Measurements from ENCODE around the gene CFDP1.

Gene CFDP1

DNA sequence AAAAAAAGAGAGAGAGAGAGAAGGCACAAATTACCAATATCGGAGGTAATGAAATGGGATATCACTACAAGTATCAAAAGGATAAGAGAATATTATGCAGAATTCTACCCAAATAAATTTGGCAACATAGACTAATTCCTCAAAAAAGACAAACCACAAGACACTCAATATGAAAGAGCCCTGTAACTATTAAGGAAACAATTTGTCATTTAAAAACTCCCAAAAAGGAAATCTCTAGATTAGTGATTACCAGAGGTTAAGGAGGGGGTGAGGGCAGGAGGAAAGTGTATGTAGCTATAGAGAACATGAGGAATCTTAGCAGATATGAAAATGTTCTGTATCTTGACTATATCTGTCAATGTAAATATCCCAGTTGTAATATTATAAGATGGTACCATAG, 54.0 kb downstream of the CFDP1 start:
- H3K4me3 Mint-ChIP-seq: peak overlapping the region; percentile 72

DNA sequence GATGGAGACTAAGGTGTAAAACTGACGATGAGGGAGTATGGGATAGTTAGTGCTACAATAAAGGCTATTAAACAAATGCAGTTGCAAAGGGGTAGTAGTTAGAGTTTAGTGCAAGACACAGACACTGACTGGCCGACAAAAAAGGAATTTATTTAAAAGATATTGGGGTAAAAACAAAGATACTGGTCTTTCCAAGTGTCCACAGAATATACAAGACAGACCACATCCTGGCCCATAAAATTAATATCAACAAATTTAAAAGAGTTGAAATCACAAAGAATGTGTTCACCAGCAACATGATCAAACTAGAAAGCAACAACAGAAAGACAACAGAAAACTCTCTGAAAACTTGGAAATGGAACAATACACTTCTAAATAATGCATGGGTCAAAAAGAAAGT, 54.7 kb downstream of the CFDP1 start:
- peaks cover 27% of the 10 kb centered on the region for H3K36me3 Mint-ChIP-seq
- no peak overlapping the region for H3K27ac Mint-ChIP-seq
- H3K27me3 Mint-ChIP-seq: no peaks in the 10 kb centered on the region
- H3K4me3 Mint-ChIP-seq: no peak overlapping the region
- H3K9me3 Mint-ChIP-seq (ENCODE audit: low read depth): no peaks in the 10 kb centered on the region
- H3K4me1 Mint-ChIP-seq (ENCODE audit: low read depth): peaks cover 45% of the 10 kb centered on the region

More for the DNA sequence above, 54.0 kb downstream of the CFDP1 start:
- Mint-ChIP-seq H3K27ac (peak overlapping the region; percentile 55), H3K27me3 (no peaks in the 10 kb centered on the region), H3K36me3 (peaks cover 27% of the 10 kb centered on the region), H3K4me1 (ENCODE audit: low read depth) (peaks cover 45% of the 10 kb centered on the region), H3K9me3 (ENCODE audit: low read depth) (no peaks in the 10 kb centered on the region)

DNA sequence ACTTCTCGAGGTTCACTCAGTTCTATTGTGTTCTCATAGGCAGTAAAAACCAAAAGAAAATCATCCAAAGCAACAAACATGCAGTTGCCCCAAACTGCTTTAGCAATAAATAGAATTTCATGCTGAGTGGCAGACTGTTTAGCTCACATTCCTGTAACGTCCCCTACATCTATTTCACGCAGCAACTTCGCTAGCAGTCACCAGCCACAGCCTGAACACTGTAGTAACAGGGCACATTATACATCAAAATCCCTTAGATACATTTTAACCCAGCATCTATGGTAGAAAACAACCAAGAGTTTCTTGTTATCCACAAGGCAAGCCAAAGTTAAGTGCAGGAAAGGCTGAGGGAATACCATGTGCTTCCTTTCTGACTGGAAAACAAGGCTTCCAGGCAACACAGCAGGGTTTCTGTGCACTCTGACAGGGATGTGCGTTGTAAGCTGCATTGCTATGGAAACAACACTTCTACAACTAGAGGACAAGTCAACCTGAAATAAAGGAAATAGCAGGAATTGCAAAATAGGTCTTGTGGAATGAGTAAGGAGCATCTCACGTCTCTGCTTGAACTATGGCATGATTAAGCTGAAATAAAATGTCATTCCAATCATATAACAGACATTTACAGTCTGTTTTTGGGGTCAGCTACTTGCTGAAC, 55.4 kb downstream of the CFDP1 start:
- Mint-ChIP-seq H3K4me3 (no peak overlapping the region), H3K27ac (no peak overlapping the region), H3K9me3 (ENCODE audit: low read depth) (no peaks in the 10 kb centered on the region), H3K27me3 (no peaks in the 10 kb centered on the region), H3K4me1 (ENCODE audit: low read depth) (peaks cover 45% of the 10 kb centered on the region), H3K36me3 (peaks cover 24% of the 10 kb centered on the region)

DNA sequence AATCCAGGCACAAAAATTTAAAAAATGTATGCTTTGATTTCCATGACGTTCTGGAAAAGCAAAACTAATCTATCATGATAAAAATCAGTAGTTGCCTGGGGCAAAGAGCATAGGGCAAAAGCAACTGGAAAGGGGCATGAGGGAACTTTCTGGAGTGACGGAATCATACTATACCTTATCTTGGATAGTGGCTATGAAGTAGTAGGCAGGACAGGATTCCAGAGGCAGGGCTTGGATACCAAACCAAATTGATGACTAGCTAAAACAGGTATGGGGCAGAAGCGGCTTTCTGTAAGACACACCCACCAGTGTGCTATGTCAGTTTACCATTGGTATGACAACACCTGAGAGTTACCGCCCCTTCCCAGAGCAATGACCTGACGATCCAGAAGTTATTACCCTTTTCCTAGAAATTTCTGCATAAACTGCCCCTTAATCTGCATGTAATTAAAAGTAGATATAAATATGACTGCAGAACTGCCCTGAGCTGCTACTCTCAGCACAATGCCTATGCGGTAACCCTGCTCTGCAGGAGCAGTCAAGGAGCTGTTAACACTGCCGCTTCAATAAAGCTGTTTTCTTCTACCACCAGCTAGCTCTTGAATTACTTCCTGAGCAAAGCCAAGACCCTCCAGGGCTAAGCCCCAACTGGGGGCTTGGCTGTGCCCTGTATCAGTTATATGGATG, 56.7 kb downstream of the CFDP1 start:
- no peak overlapping the region for H3K27ac Mint-ChIP-seq
- H3K36me3 Mint-ChIP-seq: peaks cover 27% of the 10 kb centered on the region
- no peaks in the 10 kb centered on the region for H3K9me3 Mint-ChIP-seq (ENCODE audit: low read depth)
- no peaks in the 10 kb centered on the region for H3K27me3 Mint-ChIP-seq
- H3K4me3 Mint-ChIP-seq: no peak overlapping the region
- peaks cover 36% of the 10 kb centered on the region for H3K4me1 Mint-ChIP-seq (ENCODE audit: low read depth)

DNA sequence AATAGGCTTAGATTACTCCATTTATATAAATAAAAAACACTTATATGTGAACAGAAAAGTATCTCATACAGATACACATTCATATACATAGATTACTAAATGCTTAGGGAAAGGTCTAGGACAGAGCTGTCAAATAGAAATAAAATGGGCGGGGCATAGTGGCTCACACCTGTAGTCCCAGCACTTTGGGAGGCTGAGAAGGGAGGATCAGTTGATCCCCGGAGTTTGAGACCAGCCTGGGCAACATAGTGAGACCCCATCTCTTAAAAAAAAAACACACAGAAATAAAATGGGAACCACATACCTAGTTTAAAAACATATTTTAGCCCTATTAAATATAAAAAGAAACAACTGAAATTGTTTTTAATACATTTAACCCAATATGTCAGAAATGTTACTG, 58.9 kb downstream of the CFDP1 start:
- Mint-ChIP-seq H3K27ac (no peak overlapping the region), H3K4me1 (ENCODE audit: low read depth) (peaks cover 15% of the 10 kb centered on the region), H3K27me3 (no peaks in the 10 kb centered on the region), H3K9me3 (ENCODE audit: low read depth) (no peaks in the 10 kb centered on the region), H3K36me3 (peaks cover 25% of the 10 kb centered on the region), H3K4me3 (no peak overlapping the region)

DNA sequence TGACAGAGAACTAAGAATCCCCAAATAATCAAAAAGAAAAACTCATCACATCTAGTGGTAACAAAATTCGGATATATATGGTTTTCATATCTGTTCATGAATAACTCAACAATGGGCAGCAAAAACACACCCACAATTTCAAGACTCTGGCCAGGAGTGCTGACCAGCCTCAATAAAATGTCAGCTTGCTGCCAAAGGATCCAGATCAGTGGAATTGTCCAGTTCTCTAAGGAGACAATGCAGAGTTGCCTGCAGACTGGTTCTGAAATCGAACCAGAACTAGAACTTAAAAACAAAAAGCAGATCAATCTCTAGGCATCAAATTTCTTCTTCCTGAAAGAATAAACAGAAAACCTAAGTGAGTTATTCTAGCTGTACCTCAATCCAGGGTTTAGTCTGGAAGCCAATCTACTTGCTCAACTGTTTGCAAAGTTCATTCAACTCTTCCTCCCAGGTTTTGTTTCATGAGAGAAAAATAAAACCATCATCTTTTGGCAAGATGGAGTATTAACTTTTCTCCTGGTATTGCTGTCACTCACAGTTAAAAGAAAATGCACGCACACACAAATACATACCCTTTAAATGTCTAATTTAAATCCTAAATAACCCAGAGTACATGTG, 61.0 kb downstream of the CFDP1 start:
- Mint-ChIP-seq H3K4me1 (ENCODE audit: low read depth) (peaks cover 1% of the 10 kb centered on the region), H3K36me3 (peaks cover 15% of the 10 kb centered on the region), H3K9me3 (ENCODE audit: low read depth) (no peaks in the 10 kb centered on the region), H3K4me3 (no peak overlapping the region), H3K27ac (no peak overlapping the region), H3K27me3 (no peaks in the 10 kb centered on the region)

DNA sequence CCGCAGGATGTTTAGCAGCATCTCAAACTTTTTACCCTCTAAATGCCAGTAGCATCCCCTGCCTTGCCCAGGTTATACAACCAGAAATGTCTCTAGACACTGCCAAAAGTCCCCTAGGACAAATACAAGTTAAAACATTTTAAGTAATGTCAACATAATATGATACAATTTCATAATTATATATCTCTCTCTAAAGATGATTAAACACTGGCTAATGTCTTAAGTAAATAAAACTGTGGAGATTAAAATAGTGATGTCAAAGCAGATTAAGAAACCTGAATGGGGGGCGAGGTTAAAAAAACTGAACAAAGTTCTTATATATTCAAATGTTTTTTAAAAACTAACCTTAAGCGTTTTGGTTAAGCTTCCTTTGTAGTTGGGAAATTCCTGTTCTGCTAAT, 62.1 kb downstream of the CFDP1 start:
- Mint-ChIP-seq H3K4me1 (ENCODE audit: low read depth) (no peaks in the 10 kb centered on the region), H3K9me3 (ENCODE audit: low read depth) (no peaks in the 10 kb centered on the region), H3K4me3 (no peak overlapping the region), H3K27ac (no peak overlapping the region), H3K27me3 (no peaks in the 10 kb centered on the region), H3K36me3 (peaks cover 10% of the 10 kb centered on the region)

DNA sequence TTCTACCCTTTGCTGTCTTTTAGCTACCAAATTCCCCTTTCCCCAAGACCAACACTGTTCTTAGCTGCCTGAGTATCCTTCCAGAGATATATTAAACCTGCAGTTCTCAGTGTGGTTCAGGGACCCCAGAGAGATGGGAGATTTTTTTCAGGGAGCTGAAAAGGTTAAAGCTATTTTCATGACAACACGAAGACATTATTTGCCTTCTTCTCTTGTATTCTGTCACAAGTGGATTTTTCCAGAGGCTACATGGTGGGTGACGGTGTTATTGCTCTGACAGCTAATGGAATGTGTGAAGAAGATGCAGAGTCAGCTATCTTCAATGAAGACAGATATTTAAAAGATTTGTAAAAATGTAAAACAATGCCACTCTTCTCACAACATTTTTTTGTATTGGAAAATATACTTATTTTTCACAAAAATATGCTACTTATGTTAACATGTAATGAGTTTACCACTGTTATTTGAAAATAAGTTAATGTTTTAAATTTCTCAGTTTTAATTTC, 69.0 kb downstream of the CFDP1 start:
- no peak overlapping the region for H3K27ac Mint-ChIP-seq
- H3K27me3 Mint-ChIP-seq: no peaks in the 10 kb centered on the region
- H3K4me3 Mint-ChIP-seq: no peak overlapping the region
- H3K4me1 Mint-ChIP-seq (ENCODE audit: low read depth): no peaks in the 10 kb centered on the region
- no peaks in the 10 kb centered on the region for H3K9me3 Mint-ChIP-seq (ENCODE audit: low read depth)
- peaks cover 18% of the 10 kb centered on the region for H3K36me3 Mint-ChIP-seq

DNA sequence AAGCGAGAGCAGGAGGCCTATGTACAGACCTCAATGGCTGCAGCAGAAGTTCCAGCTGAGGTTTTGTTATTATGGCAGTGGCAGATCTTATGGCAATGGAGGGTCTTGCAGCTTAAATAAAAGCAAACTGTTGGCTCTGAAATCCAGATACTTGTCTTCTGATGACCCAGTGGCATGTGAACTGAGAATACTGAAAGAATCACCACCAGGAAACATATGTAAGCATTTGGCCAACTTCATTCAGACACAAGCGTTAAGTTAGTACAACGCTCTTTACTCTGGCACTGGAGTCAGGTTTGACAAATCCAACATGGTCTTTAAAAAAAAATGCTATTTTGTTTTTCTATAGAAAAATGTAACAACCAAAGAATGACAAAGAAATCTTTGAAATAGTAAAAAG, 70.5 kb downstream of the CFDP1 start:
- Mint-ChIP-seq H3K27me3 (no peaks in the 10 kb centered on the region), H3K4me3 (no peak overlapping the region), H3K9me3 (ENCODE audit: low read depth) (no peaks in the 10 kb centered on the region), H3K4me1 (ENCODE audit: low read depth) (no peaks in the 10 kb centered on the region), H3K27ac (no peak overlapping the region), H3K36me3 (peaks cover 18% of the 10 kb centered on the region)

DNA sequence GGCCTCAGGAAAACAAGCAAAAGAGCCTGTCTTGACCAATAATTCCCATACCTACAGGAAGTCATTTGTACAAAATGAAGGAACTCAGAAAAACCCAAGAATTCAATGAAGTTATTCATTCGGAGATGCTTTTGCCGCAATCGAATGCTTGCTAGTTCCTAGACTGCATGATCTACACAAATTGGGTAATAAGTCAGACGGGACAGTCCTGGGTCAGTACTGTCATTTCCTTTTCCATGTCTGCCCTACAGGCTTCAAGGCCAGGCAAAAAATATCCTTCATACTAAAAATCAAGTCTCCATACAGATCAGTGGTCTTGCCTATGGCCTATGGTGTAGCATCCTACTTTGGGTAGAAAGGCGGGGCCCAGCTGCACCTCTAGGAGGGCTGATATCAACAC, 71.4 kb downstream of the CFDP1 start:
- Mint-ChIP-seq H3K9me3 (ENCODE audit: low read depth) (no peaks in the 10 kb centered on the region), H3K36me3 (peaks cover 22% of the 10 kb centered on the region), H3K4me1 (ENCODE audit: low read depth) (no peaks in the 10 kb centered on the region), H3K27ac (no peak overlapping the region), H3K27me3 (no peaks in the 10 kb centered on the region), H3K4me3 (no peak overlapping the region)

DNA sequence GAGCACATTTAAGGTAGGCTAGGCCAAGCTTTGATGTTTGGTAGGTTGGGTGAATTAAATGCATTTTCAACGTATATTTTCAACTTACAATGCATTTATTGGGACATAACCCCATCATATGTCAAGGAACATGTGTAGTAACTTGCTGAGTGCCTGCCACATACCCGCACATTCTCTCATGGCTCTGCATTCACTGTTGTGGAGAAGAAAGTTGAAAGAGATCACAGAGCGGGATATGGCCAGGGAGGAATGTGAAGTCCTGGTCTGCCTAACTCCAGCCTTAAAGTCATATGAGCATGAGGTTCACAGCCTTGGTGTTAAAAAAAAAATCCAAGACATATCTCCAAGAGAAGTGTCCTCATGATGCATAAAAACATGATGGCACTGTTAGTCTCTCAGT, 79.1 kb downstream of the CFDP1 start:
- Mint-ChIP-seq H3K9me3 (ENCODE audit: low read depth) (no peaks in the 10 kb centered on the region), H3K27ac (no peak overlapping the region), H3K27me3 (no peaks in the 10 kb centered on the region), H3K36me3 (peaks cover 21% of the 10 kb centered on the region), H3K4me3 (no peak overlapping the region), H3K4me1 (ENCODE audit: low read depth) (no peaks in the 10 kb centered on the region)

DNA sequence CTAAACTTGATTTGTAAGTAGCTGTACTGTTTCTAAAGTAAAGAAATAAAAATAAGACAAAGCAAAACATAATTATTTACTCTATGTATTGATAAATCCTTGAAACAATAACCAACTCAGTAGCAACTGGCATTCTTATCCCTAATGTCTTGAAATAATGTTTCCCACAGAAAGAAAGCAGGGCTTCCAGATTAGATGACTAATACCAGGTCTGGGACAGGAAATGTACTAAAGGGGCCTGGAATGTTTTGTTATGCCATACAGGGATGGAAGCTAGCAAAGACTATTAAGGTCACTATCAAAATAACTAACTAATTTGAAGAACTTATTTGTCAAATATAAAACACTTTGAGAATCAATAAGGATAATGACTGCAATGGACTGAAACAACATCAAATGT, 82.1 kb downstream of the CFDP1 start:
- no peaks in the 10 kb centered on the region for H3K27me3 Mint-ChIP-seq
- no peaks in the 10 kb centered on the region for H3K4me1 Mint-ChIP-seq (ENCODE audit: low read depth)
- no peak overlapping the region for H3K27ac Mint-ChIP-seq
- no peak overlapping the region for H3K4me3 Mint-ChIP-seq
- peaks cover 19% of the 10 kb centered on the region for H3K36me3 Mint-ChIP-seq
- no peaks in the 10 kb centered on the region for H3K9me3 Mint-ChIP-seq (ENCODE audit: low read depth)

DNA sequence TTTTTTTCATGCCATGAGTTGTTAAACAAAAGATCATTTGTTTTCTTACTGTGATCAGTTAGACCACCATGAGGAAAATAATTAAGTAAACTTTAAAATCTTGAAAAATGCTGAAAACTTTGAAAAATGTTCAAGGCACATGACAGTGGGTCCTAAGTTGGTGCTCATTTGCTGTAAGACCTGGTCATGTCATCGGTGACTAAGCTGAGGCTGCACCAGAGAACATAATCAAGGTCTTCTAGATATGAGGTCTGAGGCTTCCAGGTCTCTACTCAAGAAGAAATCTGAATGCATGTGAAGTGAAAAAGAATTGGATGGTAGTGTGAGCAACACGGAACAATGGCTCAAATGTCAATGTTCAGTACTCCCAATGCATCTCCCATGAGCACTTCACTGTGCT, 87.6 kb downstream of the CFDP1 start:
- Mint-ChIP-seq H3K36me3 (peaks cover 26% of the 10 kb centered on the region), H3K27ac (no peak overlapping the region), H3K4me3 (no peak overlapping the region), H3K4me1 (ENCODE audit: low read depth) (no peaks in the 10 kb centered on the region), H3K27me3 (no peaks in the 10 kb centered on the region), H3K9me3 (ENCODE audit: low read depth) (no peaks in the 10 kb centered on the region)

DNA sequence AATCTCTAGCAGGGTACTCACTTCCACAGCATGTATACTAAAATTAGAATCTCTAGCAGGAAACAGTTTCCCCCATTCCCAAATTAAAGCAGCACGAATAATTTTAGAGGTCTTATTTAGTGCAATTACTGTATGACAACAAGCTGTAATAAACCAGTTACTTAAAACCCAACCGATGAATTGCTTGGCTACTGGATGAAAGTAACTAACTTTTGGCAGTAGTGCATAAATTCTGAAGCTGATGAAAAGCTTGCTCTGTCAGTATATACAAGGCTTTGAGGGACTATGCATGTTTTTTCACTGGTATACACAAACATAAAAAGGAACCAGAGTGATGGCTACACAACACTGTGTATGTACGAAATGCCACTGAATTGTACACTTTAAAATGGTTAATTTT, 89.4 kb downstream of the CFDP1 start:
- peaks cover 32% of the 10 kb centered on the region for H3K36me3 Mint-ChIP-seq
- H3K4me3 Mint-ChIP-seq: no peak overlapping the region
- no peaks in the 10 kb centered on the region for H3K9me3 Mint-ChIP-seq (ENCODE audit: low read depth)
- no peaks in the 10 kb centered on the region for H3K4me1 Mint-ChIP-seq (ENCODE audit: low read depth)
- no peaks in the 10 kb centered on the region for H3K27me3 Mint-ChIP-seq
- H3K27ac Mint-ChIP-seq: no peak overlapping the region

DNA sequence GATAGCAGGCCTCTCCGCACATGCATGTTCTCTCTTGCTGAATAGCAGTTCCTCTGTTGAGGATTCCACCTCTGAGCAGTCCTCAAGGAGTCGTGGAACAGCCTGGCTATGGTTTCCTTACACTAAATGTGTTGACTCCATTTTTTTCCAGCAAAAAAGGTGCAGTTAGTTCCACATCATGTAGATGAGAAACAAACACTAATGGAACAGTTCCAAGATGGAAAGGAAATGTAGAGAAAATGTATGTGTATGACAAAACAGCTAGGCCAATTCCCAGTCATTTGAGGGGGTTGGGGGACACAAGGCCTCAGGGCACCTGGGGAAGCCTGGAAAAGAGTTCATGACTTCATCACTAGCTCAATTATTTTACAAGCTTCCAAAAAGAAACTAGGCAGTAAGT, 90.0 kb downstream of the CFDP1 start:
- Mint-ChIP-seq H3K27me3 (no peaks in the 10 kb centered on the region), H3K9me3 (ENCODE audit: low read depth) (no peaks in the 10 kb centered on the region), H3K4me1 (ENCODE audit: low read depth) (no peaks in the 10 kb centered on the region), H3K36me3 (peaks cover 36% of the 10 kb centered on the region), H3K4me3 (no peak overlapping the region), H3K27ac (no peak overlapping the region)
